Breast epithelium (tissue), 4 donors: ENCODE data around the gene GLI2. TPM values are rescaled to one million over a fixed set of nuclear protein-coding genes. Genes with fewer than 3 reads are reported as not detected.

ENCODE experiments used
- DNase-seq, 2 donors: peaks; one replicate each; pipeline ENCODE4 v3.0.0-alpha.2; 2019; ENCODE audit warnings: low spot score in 2 of 2
- H3K27ac ChIP-seq, 2 donors: fragments of 200-600 bp; sonication (generic) in 1 of 2; one replicate each; pipeline ENCODE4 v1.5.1; 2016 to 2019; ENCODE audit warnings: mild to moderate bottlenecking in 1 of 2
- H3K27me3 ChIP-seq, 2 donors: fragments of 200-600 bp; sonication (generic) in 1 of 2; one replicate each; pipeline versions ENCODE4 v1.5.1 to v1.6.0; 2017 to 2019; ENCODE audit warnings: control low read depth in 1 of 2, mild to moderate bottlenecking in 1 of 2
- H3K36me3 ChIP-seq: fragments of 200-600 bp; one replicate; pipeline ENCODE4 v1.5.1; 2019
- H3K4me1 ChIP-seq, 2 donors: fragments of 200-600 bp; sonication (generic); one replicate each; pipeline ENCODE4 v1.5.1; 2016 to 2019; ENCODE audit warnings: control low read depth in 1 of 2
- H3K4me3 ChIP-seq, 3 donors: fragments of 200-600 bp; sonication (generic); 1 replicate in 2 of 3; 2 replicates in 1 of 3; pipeline ENCODE4 v1.5.1; 2016 to 2019; ENCODE audit warnings: mild to moderate bottlenecking in 3 of 3, moderate library complexity in 2 of 3
- H3K9me3 ChIP-seq, 2 donors: fragments of 200-600 bp; sonication (generic) in 1 of 2; one replicate each; pipeline ENCODE4 v1.5.1; 2016 to 2019; ENCODE audit warnings: control low read depth in 1 of 2
- CTCF ChIP-seq, 3 donors: fragments of 450-650 bp; IDR thresholded peaks; one replicate each; pipeline ENCODE4 v1.5.1; 2016 to 2017; ENCODE audit warnings: antibody characterized with exemption in 3 of 3, mild to moderate bottlenecking in 3 of 3, moderate library complexity in 3 of 3
- POLR2A ChIP-seq: fragments of 450-650 bp; IDR thresholded peaks from one replicate; pipeline ENCODE4 v1.6.1; 2016; ENCODE audit warnings: antibody characterized with exemption, mild to moderate bottlenecking, moderate library complexity
- POLR2AphosphoS5 ChIP-seq, 3 donors: sonication (generic); formaldehyde crosslinking; IDR thresholded peaks; one replicate each; pipeline ENCODE4 v1.6.1; 2017; ENCODE audit warnings: antibody characterized with exemption in 3 of 3
- intact Hi-C: fragments of 100-400 bp; cut with DNase I; formaldehyde crosslinking; loops from one replicate; pipeline ENCODE4 v1.15.1; 2023; ENCODE audit warnings: low total_unique reads
- total RNA-seq, 3 donors: library from RNA; depleted of rRNA; stranded (reverse); fragments of >200 nt; gene quantifications; one replicate each; pipeline ENCODE4 v1.1.0, GENCODE V29; 2016

The GLI2 gene
- total RNA-seq, 3 donors from 2014 or later: 0.96 to 3.6 (median 1.0) TPM

- Histone ChIP-seq H3K9me3 (no peaks in the 10 kb centered on the region), H3K4me1 (peaks cover 0 to 5% of the 10 kb centered on the region in 2 donors), H3K4me3 (no peak overlapping the region), H3K36me3 (no peaks in the 10 kb centered on the region), H3K27ac (no peak overlapping the region), H3K27me3 (peaks cover 0 to 37% of the 10 kb centered on the region in 2 donors)
- intact Hi-C loops: no loop called here
- no peak for TF ChIP-seq POLR2AphosphoS5 (IDR thresholded peaks at IDR 0.05)
- TF ChIP-seq CTCF (IDR thresholded peaks at IDR 0.05): no peak
- no peak for TF ChIP-seq POLR2A
- no peak for DNase-seq
These were observed 3.2 kb downstream of the GLI2 start for GRCh38 chr2:120738786-120739437.

- TF ChIP-seq CTCF (IDR thresholded peaks at IDR 0.05): no peak
- TF ChIP-seq POLR2AphosphoS5 (IDR thresholded peaks at IDR 0.05): no peak
- TF ChIP-seq POLR2A: no peak
- no peaks in the 10 kb centered on the region for H3K36me3 ChIP-seq
- H3K9me3 ChIP-seq: no peaks in the 10 kb centered on the region
- peaks cover 0 to 5% of the 10 kb centered on the region in 2 donors for H3K4me1 ChIP-seq
- no peak overlapping the region for H3K27ac ChIP-seq
- intact Hi-C loops: no loop called here
- DNase-seq: no peak
- peaks cover 0 to 32% of the 10 kb centered on the region in 2 donors for H3K27me3 ChIP-seq
- no peak overlapping the region for H3K4me3 ChIP-seq
These were observed 3.9 kb downstream of the GLI2 start for GRCh38 chr2:120739438-120740090.

GRCh38 chr2:120740375-120740764 lies 4.7 kb downstream of the GLI2 start:
- no peak for DNase-seq
- Histone ChIP-seq H3K27ac (no peak overlapping the region), H3K4me3 (peak overlapping the region in 1 of 3 donors; percentile 62), H3K4me1 (peaks cover 0 to 5% of the 10 kb centered on the region in 2 donors), H3K36me3 (no peaks in the 10 kb centered on the region), H3K27me3 (peaks cover 0 to 26% of the 10 kb centered on the region in 2 donors), H3K9me3 (no peaks in the 10 kb centered on the region)
- TF ChIP-seq POLR2A: no peak
- TF ChIP-seq CTCF (IDR thresholded peaks at IDR 0.05): no peak
- no peak for TF ChIP-seq POLR2AphosphoS5 (IDR thresholded peaks at IDR 0.05)
- intact Hi-C loops: no loop called here

GRCh38 chr2:120740765-120741524 lies 5.3 kb downstream of the GLI2 start:
- no peak overlapping the region for H3K27ac ChIP-seq
- H3K36me3 ChIP-seq: no peaks in the 10 kb centered on the region
- DNase-seq: no peak
- intact Hi-C loops: no loop called here
- peak overlapping the region; percentile 39 to 62 (median 46) for H3K4me3 ChIP-seq
- no peak for TF ChIP-seq POLR2A
- no peak for TF ChIP-seq CTCF (IDR thresholded peaks at IDR 0.05)
- no peak for TF ChIP-seq POLR2AphosphoS5 (IDR thresholded peaks at IDR 0.05)
- H3K9me3 ChIP-seq: no peaks in the 10 kb centered on the region
- H3K4me1 ChIP-seq: peaks cover 0 to 5% of the 10 kb centered on the region in 2 donors
- peaks cover 0 to 26% of the 10 kb centered on the region in 2 donors for H3K27me3 ChIP-seq
